ENCODE measurements around the gene RNF41. TPM values are rescaled to one million over a fixed set of nuclear protein-coding genes. Genes with fewer than 3 reads are reported as not detected.
A peak's percentile ranks its signal among the peaks of the same experiment; 100 is the strongest.

The RNF41 gene
- total RNA-seq, 1 donor, result 75.0 TPM

- no peak for DNase-seq (ENCODE audit: low read depth)
- no peak overlapping the region for H3K4me3 ChIP-seq (ENCODE audit: low read depth, low read length)
- no peak for TF ChIP-seq CTCF (IDR thresholded peaks at IDR 0.05; ENCODE audit: insufficient read depth, low read length)
Observed at GRCh38 chr12:56260921-56261320, 39.2 kb upstream of the RNF41 start.

- no peak for TF ChIP-seq CTCF (IDR thresholded peaks at IDR 0.05; ENCODE audit: insufficient read depth, low read length)
- no peak for DNase-seq (ENCODE audit: low read depth)
- H3K4me3 ChIP-seq (ENCODE audit: low read depth, low read length), result no peak overlapping the region
Observed at GRCh38 chr12:56260380-56260779, 38.7 kb upstream of the RNF41 start.

- peak overlapping the region; percentile 86 for H3K4me3 ChIP-seq (ENCODE audit: low read depth, low read length)
Observed at GRCh38 chr12:56258820-56259183, 37.1 kb upstream of the RNF41 start.

GRCh38 chr12:56258068-56258819, 36.5 kb upstream of the RNF41 start, which contains the start of gene ANKRD52:
Gene ANKRD52, minus strand, starts transcription at chr12:56258384. Its CDS starts 115 bp downstream, at chr12:56258269.
- peak; percentile 60 for TF ChIP-seq CTCF (IDR thresholded peaks at IDR 0.05; ENCODE audit: insufficient read depth, low read length)
- peak; percentile 87 for DNase-seq (ENCODE audit: low read depth)
- peak within 1 kb of the TSS; percentile 86 for H3K4me3 ChIP-seq (ENCODE audit: low read depth, low read length)

More at GRCh38 chr12:56258820-56259183, 37.1 kb upstream of the RNF41 start:
- no peak for TF ChIP-seq CTCF (IDR thresholded peaks at IDR 0.05; ENCODE audit: insufficient read depth, low read length)
- no peak for DNase-seq (ENCODE audit: low read depth)

- no peak for TF ChIP-seq CTCF (IDR thresholded peaks at IDR 0.05; ENCODE audit: insufficient read depth, low read length)
- peak; percentile 21 for DNase-seq (ENCODE audit: low read depth)
- peak overlapping the region; percentile 86 for H3K4me3 ChIP-seq (ENCODE audit: low read depth, low read length)
Observed at GRCh38 chr12:56257491-56258067, 35.9 kb upstream of the RNF41 start.

GRCh38 chr12:56257071-56257470, 35.3 kb upstream of the RNF41 start:
- peak overlapping the region; percentile 86 for H3K4me3 ChIP-seq (ENCODE audit: low read depth, low read length)
- no peak for TF ChIP-seq CTCF (IDR thresholded peaks at IDR 0.05; ENCODE audit: insufficient read depth, low read length)
- DNase-seq (ENCODE audit: low read depth), result no peak

All from fibroblast of the aortic adventitia (primary cell).